22Rv1 (cell line): ENCODE measurements around the gene MRPS18A.

ENCODE experiments used
- ZFX ChIP-seq: fragments of 450-650 bp; IDR thresholded peaks from 2 replicates; pipeline ENCODE4 v1.6.1; 2017; ENCODE audit warnings: antibody characterized with exemption, borderline replicate concordance
- TF ChIP-seq, protein P1 (sequence below): fragments of 450-650 bp; IDR thresholded peaks from 2 replicates; pipeline ENCODE4 v1.5.1; 2017; ENCODE audit warnings: mild to moderate bottlenecking

DNA sequence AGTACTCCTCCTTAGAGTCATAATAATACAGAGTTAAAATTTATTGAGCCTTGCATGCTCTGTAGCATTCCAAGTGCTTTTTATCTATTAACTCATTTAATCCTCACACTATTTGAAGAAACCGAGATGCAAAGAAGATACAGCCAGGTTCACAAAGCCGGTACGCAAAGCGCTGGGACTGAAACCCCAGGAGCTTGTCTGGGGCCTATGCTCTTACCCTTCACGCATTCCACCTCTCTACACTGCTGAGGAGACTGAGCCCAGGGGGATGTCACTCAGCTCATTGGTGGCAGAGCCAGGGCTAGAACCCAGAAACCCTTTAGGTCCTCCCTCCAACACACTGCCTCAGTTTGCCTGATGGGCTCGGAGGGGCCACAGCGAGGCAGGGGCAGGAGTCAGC is 19.7 kb upstream of the MRPS18A start:
- TF ChIP-seq, protein P1, sequence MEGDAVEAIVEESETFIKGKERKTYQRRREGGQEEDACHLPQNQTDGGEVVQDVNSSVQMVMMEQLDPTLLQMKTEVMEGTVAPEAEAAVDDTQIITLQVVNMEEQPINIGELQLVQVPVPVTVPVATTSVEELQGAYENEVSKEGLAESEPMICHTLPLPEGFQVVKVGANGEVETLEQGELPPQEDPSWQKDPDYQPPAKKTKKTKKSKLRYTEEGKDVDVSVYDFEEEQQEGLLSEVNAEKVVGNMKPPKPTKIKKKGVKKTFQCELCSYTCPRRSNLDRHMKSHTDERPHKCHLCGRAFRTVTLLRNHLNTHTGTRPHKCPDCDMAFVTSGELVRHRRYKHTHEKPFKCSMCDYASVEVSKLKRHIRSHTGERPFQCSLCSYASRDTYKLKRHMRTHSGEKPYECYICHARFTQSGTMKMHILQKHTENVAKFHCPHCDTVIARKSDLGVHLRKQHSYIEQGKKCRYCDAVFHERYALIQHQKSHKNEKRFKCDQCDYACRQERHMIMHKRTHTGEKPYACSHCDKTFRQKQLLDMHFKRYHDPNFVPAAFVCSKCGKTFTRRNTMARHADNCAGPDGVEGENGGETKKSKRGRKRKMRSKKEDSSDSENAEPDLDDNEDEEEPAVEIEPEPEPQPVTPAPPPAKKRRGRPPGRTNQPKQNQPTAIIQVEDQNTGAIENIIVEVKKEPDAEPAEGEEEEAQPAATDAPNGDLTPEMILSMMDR: no peak
- no peak for TF ChIP-seq ZFX
